Cortex of kidney (tissue), 1 donor: Measurements from ENCODE around the gene UBE3C.
"Not testable (repeated sequence)": the region's sequence is repeated elsewhere in the genome, so short reads cannot be mapped to it uniquely, and the experiment has no call there.

Experiments
- DNase-seq: peaks from one replicate; lab custom pipeline; 2025; lab: John Stamatoyannopoulos, UW

UBE3C gene

GRCh38 chr7:157138424-157139110, at the start of gene UBE3C:
TSS of gene UBE3C (plus strand) at chr7:157138926. CDS start at chr7:157139273, 347 bp downstream.
- peak; percentile 25 for DNase-seq

GRCh38 chr7:157089100-157089610, 49.6 kb upstream of the UBE3C start:
- DNase-seq = no peak

GRCh38 chr7:157090485-157091165, 48.1 kb upstream of the UBE3C start:
- DNase-seq = no peak

- DNase-seq = no peak
These were observed 42.3 kb upstream of the UBE3C start for GRCh38 chr7:157096286-157097055.

GRCh38 chr7:157097056-157097329, 41.7 kb upstream of the UBE3C start:
- DNase-seq = no peak

- no peak for DNase-seq
These were observed 41.2 kb upstream of the UBE3C start for GRCh38 chr7:157097569-157097968.

- not testable (repeated sequence) for DNase-seq
These were observed 38.7 kb upstream of the UBE3C start for GRCh38 chr7:157100005-157100404.

- DNase-seq = not testable (repeated sequence)
These were observed 35.1 kb upstream of the UBE3C start for GRCh38 chr7:157103641-157104040.

- no peak for DNase-seq
These were observed 27.4 kb upstream of the UBE3C start for GRCh38 chr7:157111311-157111710.

- DNase-seq = no peak
These were observed 26.0 kb upstream of the UBE3C start for GRCh38 chr7:157112706-157113105.

- no peak for DNase-seq
These were observed 25.1 kb upstream of the UBE3C start for GRCh38 chr7:157113607-157114006.

GRCh38 chr7:157116762-157117161, 22.0 kb upstream of the UBE3C start:
- DNase-seq = no peak

- DNase-seq = no peak
These were observed 20.9 kb upstream of the UBE3C start for GRCh38 chr7:157117796-157118195.

- no peak for DNase-seq
These were observed 18.5 kb upstream of the UBE3C start for GRCh38 chr7:157120181-157120580.

GRCh38 chr7:157121184-157121715, 17.5 kb upstream of the UBE3C start:
- DNase-seq = no peak

- DNase-seq = no peak
These were observed 15.8 kb upstream of the UBE3C start for GRCh38 chr7:157122800-157123495.

- no peak for DNase-seq
These were observed 14.0 kb upstream of the UBE3C start for GRCh38 chr7:157124690-157125089.

- no peak for DNase-seq
These were observed 13.1 kb upstream of the UBE3C start for GRCh38 chr7:157125376-157126223.

GRCh38 chr7:157126921-157127320, 11.8 kb upstream of the UBE3C start:
- DNase-seq = no peak

- DNase-seq = no peak
These were observed 9.5 kb upstream of the UBE3C start for GRCh38 chr7:157129200-157129599.

- no peak for DNase-seq
These were observed 8.7 kb upstream of the UBE3C start for GRCh38 chr7:157129907-157130460.
